NCI-H128 (cell line): ENCODE data around the gene LAMB2.

ENCODE experiments used
- DNase-seq: peaks from one replicate; lab custom pipeline; 2025; ENCODE audit not compliant: unreplicated experiment; lab: John Stamatoyannopoulos, UW

LAMB2 gene

GRCh38 chr3:49161808-49162530 is 29.1 kb upstream of the LAMB2 start:
- no peak for DNase-seq

- DNase-seq, result no peak
Measured at GRCh38 chr3:49161197-49161596, 28.3 kb upstream of the LAMB2 start.

GRCh38 chr3:49158792-49159191 is 25.9 kb upstream of the LAMB2 start:
- DNase-seq, result no peak

- DNase-seq, result no peak
Measured at GRCh38 chr3:49158103-49158709, 25.4 kb upstream of the LAMB2 start.

- no peak for DNase-seq
Measured at GRCh38 chr3:49157289-49157688, 24.4 kb upstream of the LAMB2 start.

GRCh38 chr3:49153349-49153912 is 20.6 kb upstream of the LAMB2 start:
- DNase-seq, result no peak

- DNase-seq, result no peak
Measured at GRCh38 chr3:49151610-49152009, 18.8 kb upstream of the LAMB2 start.

- no peak for DNase-seq
Measured at GRCh38 chr3:49148159-49148558, 15.3 kb upstream of the LAMB2 start.

GRCh38 chr3:49140080-49140479 is 7.2 kb upstream of the LAMB2 start:
- no peak for DNase-seq

GRCh38 chr3:49135499-49135898 is 2.6 kb upstream of the LAMB2 start:
- no peak for DNase-seq

- DNase-seq, result no peak
Measured at GRCh38 chr3:49134471-49135265, 1.8 kb upstream of the LAMB2 start.

GRCh38 chr3:49133226-49133951 is 539 bp upstream of the LAMB2 start:
- DNase-seq, result peak; percentile 29

GRCh38 chr3:49132073-49132436 is 795 bp downstream of the LAMB2 start:
- DNase-seq, result no peak

GRCh38 chr3:49131576-49131975 is 1.3 kb downstream of the LAMB2 start:
- DNase-seq, result no peak

GRCh38 chr3:49131040-49131439 is 1.8 kb downstream of the LAMB2 start:
- no peak for DNase-seq

- no peak for DNase-seq
Measured at GRCh38 chr3:49124991-49125670, 7.7 kb downstream of the LAMB2 start.

- no peak for DNase-seq
Measured at GRCh38 chr3:49124203-49124602, 8.6 kb downstream of the LAMB2 start.

GRCh38 chr3:49123687-49124086 is 9.2 kb downstream of the LAMB2 start:
- no peak for DNase-seq

GRCh38 chr3:49122886-49123545 is 9.8 kb downstream of the LAMB2 start:
- no peak for DNase-seq

GRCh38 chr3:49122451-49122850 is 10.4 kb downstream of the LAMB2 start:
- DNase-seq, result no peak
